Measurements from ENCODE around the gene DEUP1.
"Not testable (repeated sequence)": the region's sequence is repeated elsewhere in the genome, so short reads cannot be mapped to it uniquely, and the experiment has no call there.

Gene DEUP1

DNA sequence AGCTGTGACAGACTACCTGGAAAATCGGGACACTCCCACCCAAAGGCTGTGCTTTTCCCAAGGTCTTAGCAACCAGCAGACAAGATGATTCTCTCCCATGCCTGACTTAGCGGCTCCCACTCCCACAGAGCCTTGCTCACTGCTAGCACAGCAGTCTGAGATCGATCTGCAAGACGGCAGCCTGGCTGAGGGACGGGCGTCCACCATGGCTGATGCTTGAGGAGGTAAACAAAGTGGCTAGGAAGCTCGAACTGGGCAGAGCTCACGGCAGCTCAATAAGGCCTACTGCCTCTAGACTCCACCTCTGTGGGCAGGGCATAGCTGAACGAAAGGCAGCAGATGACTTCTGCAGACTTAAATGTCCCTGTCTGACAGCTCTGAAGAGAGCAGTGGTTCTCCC lies 127.7 kb downstream of the DEUP1 start:
- DNase-seq (ENCODE audit: extremely low spot score), result no peak
- ChIA-PET POLR2A (no interaction called here), CTCF (interaction anchor here (0.8 kb wide), 1 partner anchor 9 kb away, joined by 3 read pairs; no protein-coding TSS in a partner anchor)

DNA sequence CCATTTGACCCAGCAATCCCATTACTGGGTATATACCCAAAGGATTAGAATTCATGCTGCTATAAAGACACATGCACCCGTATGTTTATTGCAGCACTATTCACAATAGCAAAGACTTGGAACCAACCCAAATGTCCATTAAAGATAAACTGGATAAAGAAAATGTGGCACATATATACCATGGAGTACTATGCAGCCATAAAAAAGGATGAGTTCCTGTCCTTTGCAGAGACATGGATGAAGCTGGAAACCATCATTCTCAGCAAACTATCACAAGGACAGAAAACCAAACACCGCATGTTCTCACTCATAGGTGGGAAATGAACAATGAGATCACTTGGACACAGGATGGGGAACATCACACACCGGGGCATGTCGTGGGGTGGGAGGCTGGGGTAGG lies 133.1 kb downstream of the DEUP1 start:
- POLR2A ChIA-PET; CTCF ChIA-PET; DNase-seq (ENCODE audit: extremely low spot score): not testable (repeated sequence)

More for the DNA sequence above, 127.7 kb downstream of the DEUP1 start:
- TF ChIP-seq, protein P1, sequence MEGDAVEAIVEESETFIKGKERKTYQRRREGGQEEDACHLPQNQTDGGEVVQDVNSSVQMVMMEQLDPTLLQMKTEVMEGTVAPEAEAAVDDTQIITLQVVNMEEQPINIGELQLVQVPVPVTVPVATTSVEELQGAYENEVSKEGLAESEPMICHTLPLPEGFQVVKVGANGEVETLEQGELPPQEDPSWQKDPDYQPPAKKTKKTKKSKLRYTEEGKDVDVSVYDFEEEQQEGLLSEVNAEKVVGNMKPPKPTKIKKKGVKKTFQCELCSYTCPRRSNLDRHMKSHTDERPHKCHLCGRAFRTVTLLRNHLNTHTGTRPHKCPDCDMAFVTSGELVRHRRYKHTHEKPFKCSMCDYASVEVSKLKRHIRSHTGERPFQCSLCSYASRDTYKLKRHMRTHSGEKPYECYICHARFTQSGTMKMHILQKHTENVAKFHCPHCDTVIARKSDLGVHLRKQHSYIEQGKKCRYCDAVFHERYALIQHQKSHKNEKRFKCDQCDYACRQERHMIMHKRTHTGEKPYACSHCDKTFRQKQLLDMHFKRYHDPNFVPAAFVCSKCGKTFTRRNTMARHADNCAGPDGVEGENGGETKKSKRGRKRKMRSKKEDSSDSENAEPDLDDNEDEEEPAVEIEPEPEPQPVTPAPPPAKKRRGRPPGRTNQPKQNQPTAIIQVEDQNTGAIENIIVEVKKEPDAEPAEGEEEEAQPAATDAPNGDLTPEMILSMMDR (IDR thresholded peaks at IDR 0.05; ENCODE audit: control extremely low read depth, extremely low read depth, low read depth, missing control alignments), result no peak

DNA sequence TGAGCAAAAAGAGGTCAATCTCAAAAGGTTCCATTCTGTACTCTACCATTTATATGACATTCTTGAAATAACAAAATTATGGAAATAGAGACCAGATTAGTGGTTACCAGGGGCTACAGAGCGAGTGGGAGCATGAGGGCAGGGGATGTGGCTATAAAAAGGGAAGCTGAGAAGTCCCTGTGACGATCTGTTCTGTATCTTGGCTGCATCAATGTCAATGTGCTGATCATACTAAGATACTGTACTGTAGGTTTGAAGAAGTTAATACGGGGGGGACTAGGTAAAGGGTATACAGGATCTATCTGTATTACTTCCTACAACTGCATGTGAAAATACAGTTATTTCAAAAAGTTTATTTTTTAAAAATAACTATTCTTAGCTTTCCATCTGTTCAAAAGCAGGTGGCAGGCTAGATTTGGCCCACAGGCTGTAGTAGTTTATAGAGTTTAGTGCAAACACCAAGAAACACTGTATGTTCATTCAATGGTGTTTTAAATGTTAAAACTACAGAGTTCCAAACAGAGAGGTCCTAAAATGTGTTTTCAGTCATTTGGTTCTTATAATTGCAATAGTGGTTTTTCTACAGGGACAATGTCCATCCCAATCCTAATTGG lies 134.5 kb downstream of the DEUP1 start:
- ChIA-PET POLR2A (no interaction called here), CTCF (interaction anchor here (1.4 kb wide), 1 partner anchor 9 kb away, joined by 3 read pairs; no protein-coding TSS in a partner anchor)
- no peak for DNase-seq (ENCODE audit: extremely low spot score)

DNA sequence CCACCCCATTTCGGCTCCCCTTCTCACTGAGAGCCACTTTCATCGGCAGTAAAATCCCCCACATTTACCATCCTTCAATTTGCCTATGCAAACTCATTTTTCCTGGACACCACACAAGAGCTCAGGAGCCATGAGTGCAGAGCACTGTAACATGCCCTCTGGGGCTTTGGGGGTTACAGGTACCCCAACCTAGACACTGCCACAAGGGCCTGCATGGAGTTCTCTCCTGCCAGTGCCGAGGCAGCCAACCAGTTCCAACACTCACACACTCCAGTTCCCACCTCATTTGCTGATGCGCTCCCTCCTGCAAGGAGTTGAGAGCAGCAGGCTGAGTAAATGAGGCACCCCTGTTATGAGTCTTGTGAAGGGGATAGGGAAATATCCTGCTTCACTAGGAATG lies 136.5 kb downstream of the DEUP1 start:
- POLR2A ChIA-PET, result no interaction called here
- CTCF ChIA-PET, result interaction anchor here (0.8 to 1.7 kb wide), 3 partner anchors 9 to 233 kb away, joined by 3 to 4 read pairs (median 3); no protein-coding TSS in a partner anchor
- TF ChIP-seq, protein P1 (IDR thresholded peaks at IDR 0.05; ENCODE audit: control extremely low read depth, extremely low read depth, low read depth, missing control alignments), result no peak
- no peak for DNase-seq (ENCODE audit: extremely low spot score)

More for the DNA sequence above, 134.5 kb downstream of the DEUP1 start:
- TF ChIP-seq, protein P1 (IDR thresholded peaks at IDR 0.05; ENCODE audit: control extremely low read depth, extremely low read depth, low read depth, missing control alignments), result no peak

DNA sequence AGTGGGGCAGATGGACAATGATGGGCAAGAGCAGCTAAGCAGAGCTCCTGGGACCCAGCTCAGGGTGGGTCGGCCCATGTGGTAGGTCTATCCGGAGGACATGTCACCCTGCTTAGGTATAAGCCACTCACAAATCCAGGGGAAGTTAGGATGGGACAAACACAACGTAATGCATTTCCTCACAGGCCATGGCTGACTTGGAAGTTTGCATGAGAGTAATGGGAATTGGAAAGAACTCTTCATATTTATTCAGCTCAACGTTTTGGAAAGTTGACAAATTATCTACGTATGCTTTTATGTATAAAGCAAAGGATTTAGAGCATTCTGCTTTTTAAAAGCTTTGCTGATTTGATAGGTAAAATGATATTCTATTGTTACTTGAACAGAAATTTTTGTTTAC lies 137.7 kb downstream of the DEUP1 start:
- DNase-seq (ENCODE audit: extremely low spot score), result no peak
- TF ChIP-seq, protein P1 (IDR thresholded peaks at IDR 0.05; ENCODE audit: control extremely low read depth, extremely low read depth, low read depth, missing control alignments), result no peak
- POLR2A ChIA-PET, result no interaction called here
- CTCF ChIA-PET, result interaction anchor here (1.4 to 1.5 kb wide), 2 partner anchors 247 to 361 kb away, joined by 3 to 4 read pairs; no protein-coding TSS in a partner anchor

DNA sequence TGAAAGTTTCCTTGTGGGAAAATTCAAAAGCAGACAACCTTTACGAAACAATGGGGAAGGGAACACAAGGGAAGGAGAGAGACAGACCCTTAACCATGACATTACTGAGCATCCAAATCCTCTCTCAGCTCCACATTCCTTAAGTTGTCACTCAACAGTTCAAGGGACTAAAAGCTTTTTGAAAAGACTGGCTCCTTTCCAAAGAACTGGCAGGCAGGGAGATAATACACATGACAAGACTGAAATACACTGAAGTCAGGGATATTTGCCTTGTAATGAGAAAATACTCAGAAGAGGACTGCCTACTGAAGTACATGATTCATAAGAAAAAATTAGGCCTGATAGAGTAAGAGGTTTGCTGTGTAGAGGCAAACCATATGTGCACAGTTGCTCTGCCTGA lies 143.6 kb downstream of the DEUP1 start:
- ChIA-PET POLR2A (no interaction called here), CTCF (interaction anchor here (1.0 to 1.9 kb wide), 2 partner anchors 9 to 11 kb away, joined by 3 to 5 read pairs; no protein-coding TSS in a partner anchor)
- DNase-seq (ENCODE audit: extremely low spot score), result no peak
- TF ChIP-seq, protein P1 (IDR thresholded peaks at IDR 0.05; ENCODE audit: control extremely low read depth, extremely low read depth, low read depth, missing control alignments), result no peak

DNA sequence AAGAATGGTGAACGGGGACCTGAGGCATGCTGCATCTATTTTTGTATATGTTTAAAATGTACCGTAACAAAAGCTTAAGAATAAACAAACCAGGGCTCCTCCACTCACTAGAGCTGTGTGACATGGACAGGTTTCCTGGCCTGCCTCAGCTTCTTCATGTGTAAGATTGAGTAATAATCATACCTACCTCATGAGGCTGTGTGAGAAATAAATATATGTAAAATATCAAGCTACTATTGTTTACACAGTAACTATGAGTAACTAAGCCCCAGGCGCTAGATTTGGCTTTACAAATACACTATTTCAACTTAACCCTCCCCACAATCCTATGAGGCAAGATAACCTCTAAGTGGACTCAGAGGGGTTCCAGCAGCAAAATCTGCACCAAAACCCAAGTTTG lies 146.3 kb downstream of the DEUP1 start:
- no peak for DNase-seq (ENCODE audit: extremely low spot score)
- ChIA-PET CTCF (interaction anchor here (0.9 to 1.2 kb wide), 2 partner anchors 8 to 13 kb away, joined by 3 read pairs; no protein-coding TSS in a partner anchor), POLR2A (no interaction called here)
- TF ChIP-seq, protein P1 (IDR thresholded peaks at IDR 0.05; ENCODE audit: control extremely low read depth, extremely low read depth, low read depth, missing control alignments), result no peak
